DOHH2 (cell line): ENCODE data around the gene RCN1.

Experiments used
- H3F3A ChIP-seq: fragments of 200-600 bp; sonication (generic), shearing (Covaris generic); 2 replicates; pipeline ENCODE4 v1.6.0; 2016; ENCODE audit warnings: antibody characterized with exemption, mild to moderate bottlenecking; ENCODE audit not compliant: control insufficient read depth, insufficient read depth
- H3K27ac ChIP-seq: fragments of 200-600 bp; sonication (generic); 2 replicates; pipeline ENCODE4 v1.5.1; 2014; ENCODE audit warnings: low read depth, mild to moderate bottlenecking, low read length, moderate library complexity
- H3K27me3 ChIP-seq: fragments of 200-600 bp; sonication (generic); 2 replicates; pipeline ENCODE4 v1.6.1; 2014; ENCODE audit warnings: mild to moderate bottlenecking, low read length, mixed read lengths; ENCODE audit not compliant: control insufficient read depth
- H3K36me3 ChIP-seq: fragments of 200-600 bp; sonication (generic); 2 replicates; pipeline ENCODE4 v1.6.1; 2014; ENCODE audit warnings: mild to moderate bottlenecking, low read length, moderate library complexity, mixed read lengths; ENCODE audit not compliant: control insufficient read depth
- H3K4me1 ChIP-seq: fragments of 200-600 bp; sonication (generic); 2 replicates; pipeline ENCODE4 v1.6.1; 2014; ENCODE audit warnings: mild to moderate bottlenecking, low read length, mixed read lengths; ENCODE audit not compliant: control insufficient read depth
- H3K4me2 ChIP-seq: fragments of 200-600 bp; sonication (generic); 2 replicates; pipeline ENCODE4 v1.6.0; 2014; ENCODE audit warnings: mild to moderate bottlenecking, low read length, moderate library complexity
- H3K4me3 ChIP-seq: fragments of 200-600 bp; sonication (generic); 2 replicates; pipeline ENCODE4 v1.5.1; 2014; ENCODE audit warnings: mild to moderate bottlenecking, low read length, mixed read lengths
- H3K79me2 ChIP-seq: fragments of 200-600 bp; sonication (generic); 2 replicates; pipeline ENCODE4 v1.6.1; 2014; ENCODE audit warnings: mild to moderate bottlenecking, low read length, mixed read lengths; ENCODE audit not compliant: control insufficient read depth
- H3K9me2 ChIP-seq: fragments of 200-600 bp; sonication (generic); replicated peaks from 2 replicates; pipeline ENCODE4 v1.6.1; 2014; ENCODE audit warnings: mild to moderate bottlenecking, low read length, mixed read lengths; ENCODE audit not compliant: control insufficient read depth
- H3K9me3 ChIP-seq: fragments of 200-600 bp; sonication (generic); 2 replicates; pipeline ENCODE4 v1.6.1; 2014; ENCODE audit warnings: antibody characterized with exemption, low read length, mixed read lengths; ENCODE audit not compliant: control insufficient read depth, insufficient read depth
- H4K20me1 ChIP-seq: fragments of 200-600 bp; sonication (generic); 2 replicates; pipeline ENCODE4 v1.6.0; 2014; ENCODE audit warnings: low read depth, mild to moderate bottlenecking, antibody characterized with exemption, low read length, moderate library complexity; ENCODE audit not compliant: control insufficient read depth, insufficient read depth
- CTCF ChIP-seq: fragments of 200-600 bp; sonication (generic); IDR thresholded peaks from one replicate; pipeline ENCODE4 v1.5.1; 2014; ENCODE audit warnings: antibody characterized with exemption, mild to moderate bottlenecking, low read depth, low read length; ENCODE audit not compliant: poor library complexity, severe bottlenecking
- EZH2phosphoT487 ChIP-seq: fragments of 200-600 bp; sonication (generic); IDR thresholded peaks from 2 replicates; pipeline ENCODE4 v1.6.1; 2017; ENCODE audit warnings: borderline replicate concordance, mild to moderate bottlenecking, antibody characterized with exemption, low read length, moderate library complexity, mixed read lengths

Gene RCN1

DNA sequence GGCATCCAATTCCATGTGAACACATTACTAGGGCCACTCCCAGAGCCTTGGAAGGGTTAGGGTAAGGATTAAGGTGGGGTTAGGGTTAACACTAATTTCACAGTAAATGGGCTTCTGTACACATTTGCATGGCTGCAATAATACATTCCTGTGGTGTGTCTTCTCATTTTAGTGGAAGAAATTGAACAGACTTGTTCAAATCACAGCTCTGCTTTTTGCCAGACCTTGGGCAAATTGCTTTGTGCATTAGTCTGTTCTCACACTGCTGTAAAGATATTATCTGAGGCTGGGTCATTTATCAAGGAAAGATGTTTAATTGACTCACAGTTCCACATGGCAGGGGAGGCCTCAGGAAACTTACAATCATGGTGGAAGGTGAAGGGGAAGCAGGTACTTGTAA lies 45.4 kb upstream of the RCN1 start:
- Histone ChIP-seq H3K4me3 (no peak overlapping the region), H3K4me2 (no peak overlapping the region), H3K4me1 (no peaks in the 10 kb centered on the region), H3K9me3 (no peaks in the 10 kb centered on the region), H3K27me3 (no peaks in the 10 kb centered on the region), H3F3A (no peaks in the 10 kb centered on the region), H3K79me2 (no peaks in the 10 kb centered on the region), H3K9me2 (no peaks in the 10 kb centered on the region), H4K20me1 (no peaks in the 10 kb centered on the region), H3K27ac (no peak overlapping the region), H3K36me3 (no peaks in the 10 kb centered on the region)
- TF ChIP-seq EZH2phosphoT487 (no peak), CTCF (no peak)

DNA sequence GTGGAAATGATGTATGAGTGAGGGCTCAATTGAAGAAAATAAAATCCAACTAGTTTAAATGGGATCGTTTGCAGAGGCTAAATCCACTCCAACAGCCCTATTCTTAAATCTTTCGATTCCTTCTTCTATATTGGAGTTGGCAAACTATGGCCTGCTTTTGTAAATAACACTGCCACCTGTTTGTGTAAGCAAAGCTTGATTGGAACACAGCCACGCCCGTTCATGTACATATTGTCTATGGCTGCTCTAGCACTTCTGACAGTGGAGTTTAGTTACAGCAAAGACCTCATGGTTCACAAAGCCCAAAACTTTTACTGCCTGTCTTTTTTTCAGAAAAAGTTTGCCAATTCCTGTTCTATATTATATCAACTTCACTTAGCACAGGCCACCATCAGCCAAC lies 40.6 kb upstream of the RCN1 start:
- no peaks in the 10 kb centered on the region for H3K9me3 ChIP-seq
- no peak overlapping the region for H3K4me3 ChIP-seq
- no peak overlapping the region for H3K27ac ChIP-seq
- no peaks in the 10 kb centered on the region for H3K4me1 ChIP-seq
- TF ChIP-seq CTCF (no peak), EZH2phosphoT487 (no peak)
- no peaks in the 10 kb centered on the region for H3F3A ChIP-seq
- no peak overlapping the region for H3K4me2 ChIP-seq
- no peaks in the 10 kb centered on the region for H3K79me2 ChIP-seq
- H4K20me1 ChIP-seq = no peaks in the 10 kb centered on the region
- no peaks in the 10 kb centered on the region for H3K36me3 ChIP-seq
- no peaks in the 10 kb centered on the region for H3K27me3 ChIP-seq
- no peaks in the 10 kb centered on the region for H3K9me2 ChIP-seq

DNA sequence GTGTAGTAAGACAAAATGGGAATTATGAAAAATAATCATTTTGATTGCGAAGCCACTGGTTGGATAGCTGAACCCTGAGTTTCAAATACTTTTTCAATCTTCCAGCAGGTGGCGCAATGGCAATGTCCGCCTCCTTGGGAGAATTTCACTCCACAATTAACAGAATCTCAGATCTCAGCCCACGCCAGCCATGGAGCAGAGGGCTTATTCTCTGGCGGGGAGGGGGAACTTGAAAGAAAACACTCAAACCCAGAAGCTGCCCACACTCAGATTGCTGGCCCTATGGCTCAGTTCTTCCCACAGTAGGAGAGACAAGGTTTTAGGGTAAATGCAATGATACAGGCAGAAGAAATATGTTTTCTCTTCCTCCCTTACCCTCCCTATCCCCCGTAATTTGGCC lies 38.7 kb upstream of the RCN1 start:
- no peaks in the 10 kb centered on the region for H3K27me3 ChIP-seq
- H3K4me3 ChIP-seq = no peak overlapping the region
- H3K4me1 ChIP-seq = no peaks in the 10 kb centered on the region
- H3K4me2 ChIP-seq = no peak overlapping the region
- H3F3A ChIP-seq = no peaks in the 10 kb centered on the region
- no peaks in the 10 kb centered on the region for H3K9me3 ChIP-seq
- TF ChIP-seq CTCF = peak; percentile 79
- no peak for TF ChIP-seq EZH2phosphoT487
- no peaks in the 10 kb centered on the region for H3K9me2 ChIP-seq
- no peaks in the 10 kb centered on the region for H4K20me1 ChIP-seq
- no peaks in the 10 kb centered on the region for H3K79me2 ChIP-seq
- H3K36me3 ChIP-seq = no peaks in the 10 kb centered on the region
- no peak overlapping the region for H3K27ac ChIP-seq
